Heart right ventricle (tissue), 16 donors: ENCODE data around the gene EMILIN2. TPM values are rescaled to one million over a fixed set of nuclear protein-coding genes. Genes with fewer than 3 reads are reported as not detected.

Experiments
- ATAC-seq, 8 donors: fragments of 200-7000 bp; cut with Tn5 transposase; one replicate each; pipeline ENCODE4 v1.9.1; 2020; ENCODE audit warnings: mild to moderate bottlenecking in 8 of 8, moderate library complexity in 8 of 8, moderate number of reproducible peaks in 1 of 8
- DNase-seq, 2 donors: peaks; one replicate each; pipeline ENCODE4 v3.0.0-alpha.2; 2020
- H3K27ac ChIP-seq, 10 donors: fragments of 200-600 bp; sonication (generic) in 2 of 10; one replicate each; pipeline versions ENCODE4 v1.5.0 to v1.8.0; 2020 to 2022; ENCODE audit warnings: mild to moderate bottlenecking in 3 of 10
- H3K27me3 ChIP-seq, 7 donors: fragments of 200-600 bp; one replicate each; pipeline ENCODE4 v1.8.0; 2021 to 2022; ENCODE audit warnings: mild to moderate bottlenecking in 2 of 7
- H3K36me3 ChIP-seq, 9 donors: fragments of 200-600 bp; sonication (generic) in 1 of 9; one replicate each; pipeline versions ENCODE4 v1.5.0 to v1.8.0; 2020 to 2022; ENCODE audit warnings: mild to moderate bottlenecking in 2 of 9
- H3K4me1 ChIP-seq, 9 donors: fragments of 200-600 bp; sonication (generic) in 1 of 9; one replicate each; pipeline versions ENCODE4 v1.5.0 to v1.8.0; 2020 to 2022; ENCODE audit warnings: mild to moderate bottlenecking in 4 of 9
- H3K4me3 ChIP-seq, 10 donors: fragments of 200-600 bp; sonication (generic) in 2 of 10; one replicate each; pipeline versions ENCODE4 v1.5.0 to v1.8.0; 2020 to 2022; ENCODE audit warnings: mild to moderate bottlenecking in 7 of 10, moderate library complexity in 2 of 10
- H3K9me3 ChIP-seq, 11 donors: fragments of 200-600 bp in 10 of 11; sonication (generic) in 2 of 11; one replicate each; pipeline versions ENCODE4 v1.5.0 to v1.8.0; 2013 to 2022; ENCODE audit warnings: mild to moderate bottlenecking in 2 of 11, control low read depth in 1 of 11, moderate library complexity in 1 of 11
- WGBS, 2 donors: extraction: QIAGEN DNeasy Blood & Tissue Kit; methylation state at CpG; one replicate each; pipeline ENCODE4 v1.1.7; 2013; ENCODE audit warnings: inconsistent platforms in 1 of 2; 5-methylcytosine and 5-hydroxymethylcytosine counted together
- intact Hi-C, 10 donors: fragments of 100-400 bp; cut with DNase I; formaldehyde crosslinking; loops; one replicate each; pipeline versions ENCODE4 v1.11.1 to v1.14.2; 2022
- polyA plus RNA-seq, 2 donors: library from polyadenylated mRNA; stranded (reverse); fragments of 200-250 nt; gene quantifications; one replicate each; pipeline ENCODE4 v1.2.3, GENCODE V29; 2013
- total RNA-seq, 10 donors: library from RNA; stranded (reverse); fragmentation: NEBNext Ultra II Directional in 3 of 10; extraction: Animal tissue kit (Norgen Biotek cat#: 25700) in 3 of 10; gene quantifications; one replicate each; pipeline versions ENCODE4 v1.2.1 to v1.2.4, GENCODE V29; 2021 to 2023
- TF ChIP-seq, protein P1 (sequence below), 9 donors: fragments of 200-600 bp; sonication (generic) in 2 of 9; IDR thresholded peaks; one replicate each; pipeline versions ENCODE4 v1.5.0 to v1.8.0; 2021 to 2022; ENCODE audit warnings: antibody characterized with exemption in 9 of 9, mild to moderate bottlenecking in 5 of 9, moderate library complexity in 1 of 9
- donor health status: Arrhythmogenic right ventricular cardiomyopathy.
- donor health status: ischemic (EF 13 %, LVEDD 7.1; RV severe dilation, severe dysfunction).
- donor health status: healthy with polysubstance abuse.
- donor health status: DM: no; HTN: yes; CAD: no.
- donor health status: DM: no; HTN: no; CAD: no.
- donor health status: ischemic (EF 25% LVEDD 6.9; RV normal size, moderate dysfunction).
- donor health status: ischemic (EF 25% LVEDD 5.7; RV mildly dilated, moderate dysfunction).
- donor health status: healthy.
- donor health status: DM: yes; HTN: yes; CAD: no.
- donor health status: Ischemic cardiomyopathy.
- donor health status: ischemic (EF 35%, LVEDD 5.7; RV mildly dilated, moderate dysfunction).
- donor health status: nonischemic (EF 11% LVEDD 7.7; RV severe dilation, severe dysfunction).
- donor health status: DM: yes; HTN: yes; CAD: no.
- donor health status: PGD.
- donor health status: ischemic (EF 29% LVEDD 5.4; RV normal size, mild dysfunction).
- donor health status: nonischemic (EF 23%, LVEDD 6.1; RV moderate dilation, normal function).

EMILIN2 gene
- total and polyA plus RNA-seq, 12 donors: 9.5 to 50.5 (median 19.6) TPM

DNA sequence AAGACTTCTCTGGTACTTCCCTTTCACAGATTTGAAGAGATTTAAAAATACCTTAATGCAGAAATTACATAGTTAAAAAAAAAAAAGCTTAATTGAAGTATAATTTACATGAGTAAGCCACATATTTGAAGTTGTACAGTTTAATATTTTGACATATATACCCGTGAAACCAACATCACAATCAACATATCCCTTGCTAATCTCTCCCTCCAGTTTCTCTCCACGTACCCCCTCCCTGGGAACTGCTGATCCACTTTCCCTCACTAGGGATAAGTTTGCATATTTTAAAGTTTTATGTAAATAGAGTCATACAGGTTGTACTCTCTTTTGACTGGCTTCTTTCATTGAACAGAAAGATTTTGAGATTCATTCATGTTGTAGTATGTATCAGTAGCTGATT is 22.4 kb downstream of the EMILIN2 start:
- H3K4me1 ChIP-seq: peaks cover 0 to under 1% (median 0%) of the 10 kb centered on the region in 9 donors
- no peak for DNase-seq
- H3K27me3 ChIP-seq: peaks cover 0 to 3% (median 0%) of the 10 kb centered on the region in 7 donors
- no peaks in the 10 kb centered on the region for H3K36me3 ChIP-seq
- 74 to 76% methylated on average over 2 of the region's 2 CpGs for WGBS, 2 donors
- intact Hi-C loops: no loop called here
- no peak overlapping the region for H3K27ac ChIP-seq
- TF ChIP-seq, protein P1, sequence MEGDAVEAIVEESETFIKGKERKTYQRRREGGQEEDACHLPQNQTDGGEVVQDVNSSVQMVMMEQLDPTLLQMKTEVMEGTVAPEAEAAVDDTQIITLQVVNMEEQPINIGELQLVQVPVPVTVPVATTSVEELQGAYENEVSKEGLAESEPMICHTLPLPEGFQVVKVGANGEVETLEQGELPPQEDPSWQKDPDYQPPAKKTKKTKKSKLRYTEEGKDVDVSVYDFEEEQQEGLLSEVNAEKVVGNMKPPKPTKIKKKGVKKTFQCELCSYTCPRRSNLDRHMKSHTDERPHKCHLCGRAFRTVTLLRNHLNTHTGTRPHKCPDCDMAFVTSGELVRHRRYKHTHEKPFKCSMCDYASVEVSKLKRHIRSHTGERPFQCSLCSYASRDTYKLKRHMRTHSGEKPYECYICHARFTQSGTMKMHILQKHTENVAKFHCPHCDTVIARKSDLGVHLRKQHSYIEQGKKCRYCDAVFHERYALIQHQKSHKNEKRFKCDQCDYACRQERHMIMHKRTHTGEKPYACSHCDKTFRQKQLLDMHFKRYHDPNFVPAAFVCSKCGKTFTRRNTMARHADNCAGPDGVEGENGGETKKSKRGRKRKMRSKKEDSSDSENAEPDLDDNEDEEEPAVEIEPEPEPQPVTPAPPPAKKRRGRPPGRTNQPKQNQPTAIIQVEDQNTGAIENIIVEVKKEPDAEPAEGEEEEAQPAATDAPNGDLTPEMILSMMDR (IDR thresholded peaks at IDR 0.05): no peak
- H3K4me3 ChIP-seq: no peak overlapping the region
- ATAC-seq: no peak
- peaks cover 0 to 12% (median 0%) of the 10 kb centered on the region in 11 donors for H3K9me3 ChIP-seq

DNA sequence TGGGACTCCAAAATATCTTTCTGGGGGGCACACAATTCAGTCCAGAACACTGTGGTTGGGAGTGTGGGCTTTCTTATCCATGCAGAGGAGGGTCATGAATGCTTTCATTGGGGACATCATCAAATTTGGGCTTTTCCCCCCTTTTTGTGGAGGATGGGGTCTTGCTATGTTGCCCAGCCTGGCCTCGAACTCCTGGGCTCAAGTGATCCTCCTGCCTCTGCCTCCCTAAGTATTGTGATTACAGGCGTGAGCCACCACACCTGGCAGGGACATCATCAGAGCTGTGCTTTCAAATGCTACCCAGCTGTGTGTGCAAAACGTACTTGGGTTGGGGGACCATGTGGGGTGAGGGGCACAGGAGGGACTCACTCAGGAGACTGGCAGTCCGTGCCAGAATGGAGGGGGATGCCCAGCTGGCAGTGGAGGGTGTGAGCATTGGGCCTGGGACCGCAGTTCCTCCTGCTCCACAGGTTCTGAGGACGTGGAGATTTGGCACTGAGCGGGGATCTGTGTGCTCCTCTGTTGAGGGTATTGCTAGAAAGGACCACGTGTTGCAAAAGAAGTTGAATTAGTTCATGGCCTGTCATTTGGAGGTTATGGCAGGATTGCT is 24.4 kb downstream of the EMILIN2 start:
- no peak for ATAC-seq
- Histone ChIP-seq H3K27ac (no peak overlapping the region), H3K36me3 (no peaks in the 10 kb centered on the region), H3K27me3 (peaks cover 0 to 3% (median 0%) of the 10 kb centered on the region in 7 donors), H3K9me3 (peaks cover 0 to 4% (median 0%) of the 10 kb centered on the region in 11 donors), H3K4me3 (no peak overlapping the region), H3K4me1 (peaks cover 0 to 20% (median 14%) of the 10 kb centered on the region in 9 donors)
- 83% methylated on average over 8 of the region's 8 CpGs for WGBS, 2 donors
- TF ChIP-seq, protein P1 (IDR thresholded peaks at IDR 0.05): no peak
- no peak for DNase-seq
- intact Hi-C loops: no loop called here

DNA sequence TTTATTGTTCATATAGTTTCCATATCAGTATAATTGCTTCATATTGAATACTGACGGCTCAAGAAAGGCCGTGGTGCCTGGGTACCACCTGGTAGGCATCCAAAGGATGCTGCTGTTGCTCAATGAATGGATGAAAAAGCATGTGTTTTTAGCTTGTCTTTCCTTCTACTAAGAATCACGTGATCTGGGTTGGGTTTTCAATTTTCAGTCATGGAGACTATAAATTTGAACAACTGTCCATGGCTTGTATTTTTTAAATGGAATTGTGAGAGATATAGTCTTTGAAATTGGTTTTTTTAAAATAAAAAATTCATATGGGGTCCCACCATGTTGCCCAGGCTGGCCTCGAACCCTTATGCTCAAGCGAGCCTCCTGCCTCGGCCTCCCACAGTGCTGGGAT is 25.3 kb downstream of the EMILIN2 start:
- peaks cover 0 to 3% (median 0%) of the 10 kb centered on the region in 7 donors for H3K27me3 ChIP-seq
- 97% methylated on average over 6 of the region's 6 CpGs for WGBS, 2 donors

DNA sequence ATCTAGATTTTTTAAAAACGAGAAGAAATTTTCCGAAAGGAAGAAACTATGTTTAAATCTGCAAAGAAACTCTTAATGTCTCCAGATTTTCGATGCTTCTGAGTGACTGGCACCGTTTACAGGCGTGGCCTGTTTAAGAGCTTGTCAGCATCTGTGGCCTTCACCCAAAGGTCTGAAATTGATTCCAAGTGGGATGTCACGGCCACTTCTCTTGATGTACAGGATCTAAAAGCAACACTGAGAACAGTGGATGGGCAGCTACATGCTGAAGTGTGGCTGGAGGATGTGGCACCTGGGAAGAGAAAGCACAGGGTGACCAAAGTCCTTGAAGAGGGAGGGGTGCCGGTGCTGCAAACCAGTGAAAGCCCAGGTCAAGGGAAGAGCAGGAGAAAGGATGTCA is 28.0 kb downstream of the EMILIN2 start:
- DNase-seq: no peak
- ATAC-seq: peak in 7 of 8 donors; percentile 19 to 76 (median 49)
- Histone ChIP-seq H3K9me3 (no peaks in the 10 kb centered on the region), H3K4me1 (peaks cover 0 to 27% (median 17%) of the 10 kb centered on the region in 9 donors), H3K27ac (peak overlapping the region in 9 of 10 donors; percentile 36 to 79 (median 61)), H3K4me3 (no peak overlapping the region), H3K36me3 (no peaks in the 10 kb centered on the region), H3K27me3 (peaks cover 0 to 3% (median 0%) of the 10 kb centered on the region in 7 donors)
- TF ChIP-seq, protein P1 (IDR thresholded peaks at IDR 0.05): no peak
- WGBS, 2 donors: 49 to 55% methylated on average over 7 of the region's 7 CpGs
- intact Hi-C loops: no loop called here

More for the DNA sequence above, 25.3 kb downstream of the EMILIN2 start:
- H3K4me1 ChIP-seq: peaks cover 0 to 26% (median 17%) of the 10 kb centered on the region in 9 donors
- no peak overlapping the region for H3K27ac ChIP-seq
- H3K4me3 ChIP-seq: no peak overlapping the region
- ATAC-seq (no peak), DNase-seq (no peak)
- intact Hi-C loops: no loop called here
- H3K36me3 ChIP-seq: no peaks in the 10 kb centered on the region
- no peaks in the 10 kb centered on the region for H3K9me3 ChIP-seq
- TF ChIP-seq, protein P1 (IDR thresholded peaks at IDR 0.05): no peak
